MCF 10A (cell line): ENCODE measurements around the gene MTA3. TPM values are rescaled to one million over a fixed set of nuclear protein-coding genes. Genes with fewer than 3 reads are reported as not detected.

Experiments
- BruUV-seq: library from RNA; stranded (reverse); fragments of 400-500 nt; replicated peaks from 2 replicates; lab custom pipeline; 2021; lab: Mats Ljungman, UMichigan
- CTCF ChIA-PET: fragments of 300-600 bp; sonication (Branson Sonifier 250); formaldehyde crosslinking; extraction: SDS; loops from one replicate; lab custom pipeline; 2021; ENCODE audit warnings: antibody characterized with exemption, inconsistent platforms; lab: Yijun Ruan, JAX
- POLR2A ChIA-PET: fragments of 300-600, 350-650 bp; sonication (Branson Sonifier 250); formaldehyde crosslinking; extraction: SDS; loops from one replicate; lab custom pipeline; 2020; ENCODE audit warnings: antibody characterized with exemption, inconsistent platforms; lab: Yijun Ruan, JAX
- DNase-seq: peaks from one replicate; pipeline ENCODE4 v3.0.0-alpha.2; 2018; ENCODE audit not compliant: unreplicated experiment
- H3K27ac Mint-ChIP-seq: one replicate; pipeline ENCODE4 v1.8.0; 2022; ENCODE audit warnings: mild to moderate bottlenecking, low read depth, mixed read lengths; ENCODE audit not compliant: unreplicated experiment
- H3K27me3 Mint-ChIP-seq: one replicate; pipeline ENCODE4 v1.8.0; 2022; ENCODE audit warnings: mixed read lengths; ENCODE audit not compliant: insufficient read depth, unreplicated experiment
- H3K36me3 Mint-ChIP-seq: one replicate; pipeline ENCODE4 v1.8.0; 2022; ENCODE audit warnings: mild to moderate bottlenecking, moderate library complexity, mixed read lengths; ENCODE audit not compliant: insufficient read depth, unreplicated experiment
- H3K4me1 Mint-ChIP-seq: one replicate; pipeline ENCODE4 v1.8.0; 2022; ENCODE audit warnings: mixed read lengths; ENCODE audit not compliant: insufficient read depth, unreplicated experiment
- H3K4me3 Mint-ChIP-seq: one replicate; pipeline ENCODE4 v1.8.0; 2022; ENCODE audit warnings: mild to moderate bottlenecking, moderate library complexity, mixed read lengths; ENCODE audit not compliant: unreplicated experiment
- H3K9me3 Mint-ChIP-seq: one replicate; pipeline ENCODE4 v1.8.0; 2022; ENCODE audit warnings: mixed read lengths; ENCODE audit not compliant: unreplicated experiment
- CTCF ChIP-seq: fragments of 200-600 bp; IDR thresholded peaks from one replicate; pipeline ENCODE4 v1.8.0; 2022; ENCODE audit warnings: antibody characterized with exemption, mild to moderate bottlenecking; ENCODE audit not compliant: unreplicated experiment
- intact Hi-C: fragments of 100-400 bp; cut with micrococcal nuclease; formaldehyde crosslinking; loops from 2 replicates; pipeline ENCODE4 v1.14.1; 2022
- total RNA-seq: library from RNA; stranded (reverse); gene quantifications from 2 replicates; pipeline ENCODE4 v1.2.3, GENCODE V29; 2022

Gene MTA3
- total RNA-seq, 1 experiment from 2014 or later: 41.4 TPM

- H3K9me3 Mint-ChIP-seq: no peaks in the 10 kb centered on the region
- H3K36me3 Mint-ChIP-seq: peaks cover 55% of the 10 kb centered on the region
- H3K27me3 Mint-ChIP-seq: no peaks in the 10 kb centered on the region
- ChIA-PET CTCF (interaction anchor here (0.7 to 0.8 kb wide), 3 partner anchors 9 to 247 kb away, joined by 3 to 6 read pairs (median 3); no protein-coding TSS in a partner anchor), POLR2A (no interaction called here)
- BruUV-seq: no TSS peak
- no peak for TF ChIP-seq CTCF
- H3K27ac Mint-ChIP-seq: no peak overlapping the region
- H3K4me3 Mint-ChIP-seq: peak overlapping the region; percentile 33
- peaks cover 12% of the 10 kb centered on the region for H3K4me1 Mint-ChIP-seq
- intact Hi-C loops: no loop called here
- DNase-seq: peak; percentile 77
Observed at GRCh38 chr2:42572297-42573081, 4.1 kb downstream of the MTA3 start.

- peaks cover 10% of the 10 kb centered on the region for H3K4me1 Mint-ChIP-seq
- intact Hi-C loops: no loop called here
- no peak overlapping the region for H3K4me3 Mint-ChIP-seq
- peaks cover 59% of the 10 kb centered on the region for H3K36me3 Mint-ChIP-seq
- TF ChIP-seq CTCF: no peak
- H3K27ac Mint-ChIP-seq: no peak overlapping the region
- no peak for DNase-seq
- H3K9me3 Mint-ChIP-seq: no peaks in the 10 kb centered on the region
- BruUV-seq: no TSS peak
- POLR2A ChIA-PET: no interaction called here
- CTCF ChIA-PET: interaction anchor here (0.6 kb wide), 1 partner anchor 486 kb away, joined by 3 read pairs; no protein-coding TSS in a partner anchor
- no peaks in the 10 kb centered on the region for H3K27me3 Mint-ChIP-seq
Observed at GRCh38 chr2:42573256-42573655, 4.8 kb downstream of the MTA3 start.

GRCh38 chr2:42575458-42576064 lies 7.1 kb downstream of the MTA3 start:
- Mint-ChIP-seq H3K9me3 (no peaks in the 10 kb centered on the region), H3K36me3 (peaks cover 73% of the 10 kb centered on the region), H3K27me3 (no peaks in the 10 kb centered on the region), H3K4me1 (no peaks in the 10 kb centered on the region), H3K27ac (no peak overlapping the region), H3K4me3 (no peak overlapping the region)
- intact Hi-C loops: no loop called here
- POLR2A ChIA-PET: no interaction called here
- BruUV-seq: no TSS peak
- TF ChIP-seq CTCF: no peak
- CTCF ChIA-PET: interaction anchor here (0.6 to 1.3 kb wide), 2 partner anchors 80 to 92 kb away, joined by 3 to 7 read pairs; no protein-coding TSS in a partner anchor
- no peak for DNase-seq

- H3K4me3 Mint-ChIP-seq: no peak overlapping the region
- no peak overlapping the region for H3K27ac Mint-ChIP-seq
- ChIA-PET CTCF (interaction anchor here (0.7 kb wide), 1 partner anchor 405 kb away, joined by 3 read pairs; no protein-coding TSS in a partner anchor), POLR2A (interaction anchor here (0.9 kb wide), 1 partner anchor 24 kb away, joined by 3 read pairs; no protein-coding TSS in a partner anchor)
- no peaks in the 10 kb centered on the region for H3K9me3 Mint-ChIP-seq
- no TSS peak for BruUV-seq
- no peak for TF ChIP-seq CTCF
- H3K27me3 Mint-ChIP-seq: no peaks in the 10 kb centered on the region
- intact Hi-C loops: no loop called here
- no peaks in the 10 kb centered on the region for H3K4me1 Mint-ChIP-seq
- DNase-seq: no peak
- peaks cover 73% of the 10 kb centered on the region for H3K36me3 Mint-ChIP-seq
Observed at GRCh38 chr2:42578621-42579020, 10.2 kb downstream of the MTA3 start.
